Measurements from ENCODE around the gene RHOBTB3.

The RHOBTB3 gene

DNA sequence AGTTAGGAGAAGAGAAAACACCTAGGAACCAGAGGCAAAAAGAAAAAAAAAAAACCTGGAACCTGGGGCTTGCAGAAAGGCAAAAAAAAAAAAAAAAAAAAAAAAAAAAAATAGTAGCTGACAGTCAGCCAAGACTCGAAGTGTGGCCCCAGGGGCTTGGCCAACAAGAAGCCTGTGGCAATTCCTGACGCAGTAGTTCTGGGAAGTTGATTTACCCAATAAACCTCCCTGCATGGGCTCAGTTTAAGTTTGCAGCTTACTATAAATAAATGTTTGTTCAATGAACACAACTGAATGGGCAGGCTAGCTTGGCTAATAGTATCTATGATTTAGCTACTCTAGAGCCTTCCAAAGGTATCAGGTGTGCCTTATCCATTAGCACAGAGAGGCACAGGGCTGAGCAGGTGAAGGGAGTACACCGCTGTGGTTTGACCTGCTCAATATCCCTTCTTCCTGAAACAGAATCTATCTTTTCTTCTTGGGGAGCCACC is 112.6 kb downstream of the RHOBTB3 start:
- TF ChIP-seq, protein P1, sequence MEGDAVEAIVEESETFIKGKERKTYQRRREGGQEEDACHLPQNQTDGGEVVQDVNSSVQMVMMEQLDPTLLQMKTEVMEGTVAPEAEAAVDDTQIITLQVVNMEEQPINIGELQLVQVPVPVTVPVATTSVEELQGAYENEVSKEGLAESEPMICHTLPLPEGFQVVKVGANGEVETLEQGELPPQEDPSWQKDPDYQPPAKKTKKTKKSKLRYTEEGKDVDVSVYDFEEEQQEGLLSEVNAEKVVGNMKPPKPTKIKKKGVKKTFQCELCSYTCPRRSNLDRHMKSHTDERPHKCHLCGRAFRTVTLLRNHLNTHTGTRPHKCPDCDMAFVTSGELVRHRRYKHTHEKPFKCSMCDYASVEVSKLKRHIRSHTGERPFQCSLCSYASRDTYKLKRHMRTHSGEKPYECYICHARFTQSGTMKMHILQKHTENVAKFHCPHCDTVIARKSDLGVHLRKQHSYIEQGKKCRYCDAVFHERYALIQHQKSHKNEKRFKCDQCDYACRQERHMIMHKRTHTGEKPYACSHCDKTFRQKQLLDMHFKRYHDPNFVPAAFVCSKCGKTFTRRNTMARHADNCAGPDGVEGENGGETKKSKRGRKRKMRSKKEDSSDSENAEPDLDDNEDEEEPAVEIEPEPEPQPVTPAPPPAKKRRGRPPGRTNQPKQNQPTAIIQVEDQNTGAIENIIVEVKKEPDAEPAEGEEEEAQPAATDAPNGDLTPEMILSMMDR (IDR thresholded peaks at IDR 0.05; ENCODE audit: low read length, missing control alignments): no peak
- H3K4me3 ChIP-seq (replicated peaks; ENCODE audit: low read depth, low read length): no peak overlapping the region
- DNase-seq (ENCODE audit: low read depth): peak; percentile 87

DNA sequence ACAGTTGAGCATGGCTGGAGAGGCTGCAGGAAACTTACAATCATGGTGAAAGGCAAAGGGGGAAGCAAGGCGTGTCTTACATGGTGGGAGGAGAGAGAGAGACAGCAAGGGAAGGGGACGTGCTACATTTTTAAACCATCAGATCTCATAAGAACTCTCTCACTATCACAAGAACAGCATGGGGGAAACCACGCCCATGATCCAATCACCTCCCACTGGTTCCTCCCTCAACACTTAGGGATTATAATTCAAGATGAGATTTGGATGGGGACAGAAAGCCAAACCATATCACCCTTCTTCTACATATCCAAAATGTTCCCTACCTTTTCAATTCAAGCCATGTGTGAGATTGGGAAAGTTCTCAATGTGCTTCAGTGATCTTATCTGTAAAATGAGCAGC is 114.3 kb downstream of the RHOBTB3 start:
- TF ChIP-seq, protein P1 (IDR thresholded peaks at IDR 0.05; ENCODE audit: low read length, missing control alignments): no peak
- DNase-seq (ENCODE audit: low read depth): no peak
- H3K4me3 ChIP-seq (replicated peaks; ENCODE audit: low read depth, low read length): no peak overlapping the region
